Endodermal cell (in vitro differentiated cells): ENCODE measurements around the gene PDE8A. TPM values are rescaled to one million over a fixed set of nuclear protein-coding genes. Genes with fewer than 3 reads are reported as not detected.

Experiments used
- DNase-seq: peaks from one replicate; pipeline ENCODE4 v3.0.0-alpha.2; 2017
- H3K27ac ChIP-seq: 2 replicates; pipeline ENCODE4 v1.5.1; 2013; ENCODE audit warnings: mild to moderate bottlenecking, low read depth, low read length, moderate library complexity
- H3K27me3 ChIP-seq: 2 replicates; pipeline ENCODE4 v1.6.1; 2013; ENCODE audit warnings: mild to moderate bottlenecking, low read length, moderate library complexity; ENCODE audit not compliant: insufficient read depth, control insufficient read depth, poor library complexity, severe bottlenecking
- H3K36me3 ChIP-seq: 2 replicates; pipeline ENCODE4 v1.7.0; 2013; ENCODE audit warnings: mild to moderate bottlenecking, low read length, moderate library complexity; ENCODE audit not compliant: control insufficient read depth, insufficient read depth
- H3K4me1 ChIP-seq: one replicate; pipeline ENCODE4 v1.7.0; 2013; ENCODE audit warnings: low read length; ENCODE audit not compliant: control insufficient read depth, insufficient read depth
- H3K4me3 ChIP-seq: 2 replicates; pipeline ENCODE4 v1.5.1; 2013; ENCODE audit warnings: mild to moderate bottlenecking, low read length, moderate library complexity
- H3K9ac ChIP-seq: 2 replicates; pipeline ENCODE4 v1.6.1; 2013; ENCODE audit warnings: mild to moderate bottlenecking, low read length, moderate library complexity; ENCODE audit not compliant: poor library complexity, severe bottlenecking; ENCODE audit errors: extremely low read depth
- H3K9me3 ChIP-seq: 2 replicates; pipeline ENCODE4 v1.6.1; 2013; ENCODE audit warnings: mild to moderate bottlenecking, low read length, moderate library complexity; ENCODE audit not compliant: control insufficient read depth
- H3K27ac Mint-ChIP-seq: 2 replicates; pipeline ENCODE4 v1.8.0; 2020; ENCODE audit warnings: mixed read lengths
- H3K27me3 Mint-ChIP-seq: 2 replicates; pipeline ENCODE4 v1.8.0; 2021; ENCODE audit warnings: mild to moderate bottlenecking, mixed read lengths; ENCODE audit not compliant: insufficient read depth
- H3K36me3 Mint-ChIP-seq: 2 replicates; pipeline ENCODE4 v1.8.0; 2020; ENCODE audit warnings: low read depth, mixed read lengths
- H3K4me1 Mint-ChIP-seq: 2 replicates; pipeline ENCODE4 v1.8.0; 2020; ENCODE audit warnings: mixed read lengths
- H3K4me3 Mint-ChIP-seq: 2 replicates; pipeline ENCODE4 v1.8.0; 2020; ENCODE audit warnings: mild to moderate bottlenecking, moderate library complexity, mixed read lengths
- H3K9me3 Mint-ChIP-seq: 2 replicates; pipeline ENCODE4 v1.8.0; 2020; ENCODE audit warnings: mild to moderate bottlenecking, mixed read lengths
- CTCF ChIP-seq: fragments of 200-600 bp; sonication (generic); conservative IDR thresholded peaks from 2 replicates; pipeline ENCODE4 v1.5.0; 2021; ENCODE audit warnings: antibody characterized with exemption, mild to moderate bottlenecking
- WGBS, 2 experiments: methylation state at CpG; one replicate each; pipeline versions ENCODE4 v1.1.5 to v1.1.7; 2013; ENCODE audit warnings: missing lambda C conversion rate in 2 of 2, mixed read lengths in 1 of 2; ENCODE audit not compliant: insufficient coverage in 1 of 2, insufficient read length in 1 of 2; 5-methylcytosine and 5-hydroxymethylcytosine counted together
- total RNA-seq, 2 donors: library from RNA; stranded (reverse); fragmentation: NEBNext Ultra II Directional in 1 of 2; extraction: Animal tissue kit (Norgen Biotek cat#: 25700) in 1 of 2; gene quantifications; 2 replicates in 1 of 2; 3 replicates in 1 of 2; pipeline ENCODE4 v1.2.1, GENCODE V29; 2021

Gene PDE8A
- total RNA-seq, 2 donors from 2014 or later = 14.8 to 15.2 TPM

- Histone ChIP-seq H3K27ac (no peak overlapping the region), H3K4me3 (no peak overlapping the region), H3K27me3 (no peaks in the 10 kb centered on the region), H3K9me3 (no peaks in the 10 kb centered on the region), H3K4me1 (no peaks in the 10 kb centered on the region), H3K36me3 (peaks cover 11% of the 10 kb centered on the region), H3K9ac (no peak overlapping the region)
- Mint-ChIP-seq H3K9me3 (no peaks in the 10 kb centered on the region), H3K27ac (no peak overlapping the region), H3K4me3 (no peak overlapping the region), H3K36me3 (peaks cover 14% of the 10 kb centered on the region), H3K27me3 (no peaks in the 10 kb centered on the region), H3K4me1 (no peaks in the 10 kb centered on the region)
- WGBS, 2 experiments = 94 to 95% methylated on average over 4 of the region's 4 CpGs
- TF ChIP-seq CTCF = no peak
- DNase-seq = no peak
Measured at GRCh38 chr15:85118173-85118572, 136.5 kb downstream of the PDE8A start.

- Histone ChIP-seq H3K27ac (no peak overlapping the region), H3K4me1 (no peaks in the 10 kb centered on the region), H3K27me3 (no peaks in the 10 kb centered on the region), H3K9ac (no peak overlapping the region), H3K4me3 (no peak overlapping the region), H3K36me3 (peaks cover 11% of the 10 kb centered on the region), H3K9me3 (no peaks in the 10 kb centered on the region)
- DNase-seq = no peak
- no peak for TF ChIP-seq CTCF
- no peaks in the 10 kb centered on the region for H3K4me1 Mint-ChIP-seq
- no peak overlapping the region for H3K4me3 Mint-ChIP-seq
- H3K27me3 Mint-ChIP-seq = no peaks in the 10 kb centered on the region
- H3K9me3 Mint-ChIP-seq = no peaks in the 10 kb centered on the region
- peaks cover 16% of the 10 kb centered on the region for H3K36me3 Mint-ChIP-seq
- no peak overlapping the region for H3K27ac Mint-ChIP-seq
- 84 to 92% methylated on average over 1 to 2 of the region's 2 CpGs for WGBS, 2 experiments
Measured at GRCh38 chr15:85118581-85118980, 136.9 kb downstream of the PDE8A start.

- Mint-ChIP-seq H3K27ac (no peak overlapping the region), H3K9me3 (no peaks in the 10 kb centered on the region), H3K4me3 (no peak overlapping the region), H3K27me3 (no peaks in the 10 kb centered on the region), H3K4me1 (peaks cover 2% of the 10 kb centered on the region), H3K36me3 (peaks cover 18% of the 10 kb centered on the region)
- Histone ChIP-seq H3K36me3 (peaks cover 15% of the 10 kb centered on the region), H3K27me3 (no peaks in the 10 kb centered on the region), H3K9ac (no peak overlapping the region), H3K27ac (no peak overlapping the region), H3K9me3 (no peaks in the 10 kb centered on the region), H3K4me1 (no peaks in the 10 kb centered on the region), H3K4me3 (no peak overlapping the region)
- 89 to 96% methylated on average over 1 to 4 of the region's 4 CpGs for WGBS, 2 experiments
- no peak for TF ChIP-seq CTCF
- no peak for DNase-seq
Measured at GRCh38 chr15:85120351-85121113, 138.9 kb downstream of the PDE8A start.
